Esophagus muscularis mucosa (tissue), 4 donors: ENCODE data around the gene HERPUD1. TPM values are rescaled to one million over a fixed set of nuclear protein-coding genes. Genes with fewer than 3 reads are reported as not detected.
"Not testable (repeated sequence)": the region's sequence is repeated elsewhere in the genome, so short reads cannot be mapped to it uniquely, and the experiment has no call there.

ENCODE experiments used
- DNase-seq: peaks from one replicate; pipeline ENCODE4 v3.0.0-alpha.2; 2017; ENCODE audit errors: extremely low spot score
- H3K27ac ChIP-seq, 4 donors: fragments of 200-600 bp; sonication (generic); replicated peaks in 1 of 4; 1 replicate in 3 of 4; 2 replicates in 1 of 4; pipeline ENCODE4 v1.5.1; 2016 to 2019; ENCODE audit warnings: mild to moderate bottlenecking in 1 of 4
- H3K27me3 ChIP-seq, 4 donors: fragments of 200-600 bp; sonication (generic); one replicate each; pipeline versions ENCODE4 v1.5.1 to v1.6.0; 2016 to 2019
- H3K36me3 ChIP-seq, 4 donors: fragments of 200-600 bp; sonication (generic); one replicate each; pipeline ENCODE4 v1.5.1; 2016 to 2019
- H3K4me1 ChIP-seq, 4 donors: fragments of 200-600 bp; sonication (generic); one replicate each; pipeline ENCODE4 v1.5.1; 2016 to 2019
- H3K4me3 ChIP-seq, 4 donors: fragments of 200-600 bp; sonication (generic); 1 replicate in 2 of 4; 2 replicates in 2 of 4; pipeline ENCODE4 v1.5.1; 2016 to 2019; ENCODE audit warnings: mild to moderate bottlenecking in 4 of 4, moderate library complexity in 1 of 4
- H3K9me3 ChIP-seq, 4 donors: fragments of 200-600 bp; sonication (generic); 1 replicate in 3 of 4; 2 replicates in 1 of 4; pipeline ENCODE4 v1.5.1; 2016 to 2019
- EP300 ChIP-seq: sonication (generic); formaldehyde crosslinking; IDR thresholded peaks from one replicate; pipeline ENCODE4 v1.6.1; 2017; ENCODE audit warnings: antibody characterized with exemption
- POLR2A ChIP-seq: fragments of 450-650 bp; IDR thresholded peaks from one replicate; pipeline ENCODE4 v1.6.1; 2017; ENCODE audit warnings: antibody characterized with exemption, moderate library complexity, mild to moderate bottlenecking, low read depth
- POLR2AphosphoS5 ChIP-seq, 2 donors: sonication (generic); formaldehyde crosslinking; IDR thresholded peaks; one replicate each; pipeline ENCODE4 v1.6.1; 2017; ENCODE audit warnings: antibody characterized with exemption in 2 of 2
- WGBS: methylation state at CpG from one replicate; pipeline ENCODE4 v1.1.5; 2018; 5-methylcytosine and 5-hydroxymethylcytosine counted together
- intact Hi-C: fragments of 100-400 bp; cut with DNase I; formaldehyde crosslinking; loops from one replicate; pipeline ENCODE4 v1.15.1; 2023
- total RNA-seq, 4 donors: library from RNA; depleted of rRNA; stranded (reverse); fragments of >200 nt; gene quantifications; one replicate each; pipeline versions ENCODE4 v1.1.0 to v1.2.1, GENCODE V29; 2016
- TF ChIP-seq, protein P1 (sequence below), 3 experiments: fragments of 200-600 bp in 2 of 3; fragments of 450-650 bp in 1 of 3; sonication (generic) in 2 of 3; IDR thresholded peaks; one replicate each; pipeline ENCODE4 v1.5.1; 2017 to 2019; ENCODE audit warnings: antibody characterized with exemption in 3 of 3, mild to moderate bottlenecking in 2 of 3, moderate library complexity in 1 of 3

HERPUD1 gene
- total RNA-seq, 4 donors from 2014 or later: 64.0 to 99.7 (median 71.5) TPM

DNA sequence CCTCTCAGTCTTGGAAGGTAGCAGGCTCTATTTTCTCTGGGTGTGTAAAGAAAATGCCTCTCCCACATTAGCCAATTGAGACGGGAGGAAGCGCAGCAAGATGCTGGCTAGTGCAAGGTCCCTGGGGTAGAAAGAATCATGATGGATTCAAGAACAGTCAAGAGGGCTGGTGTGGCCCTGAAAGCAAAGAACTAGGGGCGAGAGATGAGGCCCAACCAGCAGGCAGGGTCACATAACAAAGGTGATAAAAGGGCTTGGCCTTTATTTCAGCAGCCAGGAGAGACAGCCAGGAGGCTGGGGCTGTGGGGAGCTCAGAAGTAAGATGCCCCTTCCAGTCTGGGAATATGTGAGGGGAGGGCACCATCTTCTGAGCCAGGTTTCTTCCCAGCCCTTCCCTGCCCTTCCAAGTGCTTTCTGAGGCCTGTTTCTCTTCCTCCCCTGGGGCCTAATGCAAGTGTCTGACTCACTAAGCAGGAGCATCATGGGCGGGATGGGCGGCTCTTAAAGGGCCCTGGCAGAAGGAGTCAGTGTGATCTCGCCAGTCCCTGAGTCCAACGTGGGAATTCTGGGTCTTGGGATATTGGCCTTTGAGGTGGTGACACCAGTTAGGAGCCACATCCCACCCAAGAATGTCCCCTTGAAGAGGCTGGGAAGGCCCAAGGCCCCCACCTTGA is 53.5 kb downstream of the HERPUD1 start:
- peak overlapping the region; percentile 53 to 70 (median 58) for H3K27ac ChIP-seq
- H3K27me3 ChIP-seq: no peaks in the 10 kb centered on the region
- intact Hi-C loops: no loop called here
- TF ChIP-seq, protein P1, sequence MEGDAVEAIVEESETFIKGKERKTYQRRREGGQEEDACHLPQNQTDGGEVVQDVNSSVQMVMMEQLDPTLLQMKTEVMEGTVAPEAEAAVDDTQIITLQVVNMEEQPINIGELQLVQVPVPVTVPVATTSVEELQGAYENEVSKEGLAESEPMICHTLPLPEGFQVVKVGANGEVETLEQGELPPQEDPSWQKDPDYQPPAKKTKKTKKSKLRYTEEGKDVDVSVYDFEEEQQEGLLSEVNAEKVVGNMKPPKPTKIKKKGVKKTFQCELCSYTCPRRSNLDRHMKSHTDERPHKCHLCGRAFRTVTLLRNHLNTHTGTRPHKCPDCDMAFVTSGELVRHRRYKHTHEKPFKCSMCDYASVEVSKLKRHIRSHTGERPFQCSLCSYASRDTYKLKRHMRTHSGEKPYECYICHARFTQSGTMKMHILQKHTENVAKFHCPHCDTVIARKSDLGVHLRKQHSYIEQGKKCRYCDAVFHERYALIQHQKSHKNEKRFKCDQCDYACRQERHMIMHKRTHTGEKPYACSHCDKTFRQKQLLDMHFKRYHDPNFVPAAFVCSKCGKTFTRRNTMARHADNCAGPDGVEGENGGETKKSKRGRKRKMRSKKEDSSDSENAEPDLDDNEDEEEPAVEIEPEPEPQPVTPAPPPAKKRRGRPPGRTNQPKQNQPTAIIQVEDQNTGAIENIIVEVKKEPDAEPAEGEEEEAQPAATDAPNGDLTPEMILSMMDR (IDR thresholded peaks at IDR 0.05): no peak
- TF ChIP-seq POLR2AphosphoS5 (IDR thresholded peaks at IDR 0.05) (peak; percentile 33 to 36), POLR2A (no peak)
- DNase-seq: no peak
- H3K9me3 ChIP-seq: no peaks in the 10 kb centered on the region
- no peak overlapping the region for H3K4me3 ChIP-seq
- H3K36me3 ChIP-seq: no peaks in the 10 kb centered on the region
- peaks cover 40 to 48% (median 43%) of the 10 kb centered on the region in 4 donors for H3K4me1 ChIP-seq
- WGBS: 58% methylated on average over 7 of the region's 7 CpGs

DNA sequence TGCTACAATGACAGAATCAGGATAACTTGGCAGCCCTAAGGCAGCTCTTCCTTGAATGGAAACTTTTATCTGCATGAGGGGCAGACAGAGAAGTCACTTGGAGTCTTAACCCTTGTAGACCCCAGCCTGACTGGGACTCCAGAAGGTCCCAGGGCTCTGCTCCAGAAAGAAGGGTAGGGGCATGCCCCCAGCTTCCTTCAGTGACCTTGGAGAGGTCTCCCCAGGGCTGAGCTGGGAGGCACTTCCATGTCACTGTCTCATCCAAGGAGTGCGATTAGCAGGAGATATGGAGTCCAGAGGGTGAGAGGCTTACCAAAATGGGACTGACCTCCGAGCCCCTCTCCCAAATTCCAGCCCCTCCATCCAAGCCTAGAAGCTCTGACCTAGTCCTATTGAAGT is 54.0 kb downstream of the HERPUD1 start:
- H3K9me3 ChIP-seq: no peaks in the 10 kb centered on the region
- peak overlapping the region; percentile 53 to 70 (median 58) for H3K27ac ChIP-seq
- no peak for DNase-seq
- no peaks in the 10 kb centered on the region for H3K27me3 ChIP-seq
- H3K36me3 ChIP-seq: no peaks in the 10 kb centered on the region
- no CpG with 5 or more reads among the region's 2 CpGs for WGBS
- TF ChIP-seq POLR2A (no peak), EP300 (no peak), POLR2AphosphoS5 (IDR thresholded peaks at IDR 0.05) (no peak)
- TF ChIP-seq, protein P1 (IDR thresholded peaks at IDR 0.05): no peak
- H3K4me1 ChIP-seq: peaks cover 46 to 53% (median 49%) of the 10 kb centered on the region in 4 donors
- intact Hi-C loops: no loop called here
- H3K4me3 ChIP-seq: no peak overlapping the region

DNA sequence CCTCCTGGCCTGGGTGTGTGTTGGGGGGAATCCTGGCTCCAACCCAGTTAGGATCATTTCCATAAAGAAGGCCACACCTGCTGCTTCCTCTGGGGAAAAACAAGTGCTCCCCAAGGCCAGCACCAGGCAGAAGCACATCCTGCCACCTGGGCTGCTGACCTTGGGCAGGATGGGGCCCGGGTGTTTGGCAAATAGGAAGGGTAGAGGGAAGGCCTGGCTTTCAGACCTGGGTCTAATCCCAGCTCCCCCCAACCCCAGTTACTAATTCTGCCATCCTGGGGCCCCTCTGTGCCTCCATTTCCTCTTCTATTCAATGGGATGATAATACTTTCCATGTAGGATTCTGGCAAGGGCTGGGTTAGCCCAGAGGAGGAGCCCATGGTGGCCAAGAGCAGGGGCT is 54.4 kb downstream of the HERPUD1 start:
- DNase-seq: no peak
- peaks cover 48 to 56% (median 51%) of the 10 kb centered on the region in 4 donors for H3K4me1 ChIP-seq
- peak overlapping the region; percentile 53 to 70 (median 58) for H3K27ac ChIP-seq
- intact Hi-C loops: no loop called here
- no peaks in the 10 kb centered on the region for H3K36me3 ChIP-seq
- 80% methylated on average over 1 of the region's 1 CpG for WGBS
- TF ChIP-seq POLR2AphosphoS5 (IDR thresholded peaks at IDR 0.05): no peak
- TF ChIP-seq, protein P1 (IDR thresholded peaks at IDR 0.05): no peak
- no peak for TF ChIP-seq EP300
- TF ChIP-seq POLR2A: no peak
- no peak overlapping the region for H3K4me3 ChIP-seq
- no peaks in the 10 kb centered on the region for H3K27me3 ChIP-seq
- no peaks in the 10 kb centered on the region for H3K9me3 ChIP-seq

DNA sequence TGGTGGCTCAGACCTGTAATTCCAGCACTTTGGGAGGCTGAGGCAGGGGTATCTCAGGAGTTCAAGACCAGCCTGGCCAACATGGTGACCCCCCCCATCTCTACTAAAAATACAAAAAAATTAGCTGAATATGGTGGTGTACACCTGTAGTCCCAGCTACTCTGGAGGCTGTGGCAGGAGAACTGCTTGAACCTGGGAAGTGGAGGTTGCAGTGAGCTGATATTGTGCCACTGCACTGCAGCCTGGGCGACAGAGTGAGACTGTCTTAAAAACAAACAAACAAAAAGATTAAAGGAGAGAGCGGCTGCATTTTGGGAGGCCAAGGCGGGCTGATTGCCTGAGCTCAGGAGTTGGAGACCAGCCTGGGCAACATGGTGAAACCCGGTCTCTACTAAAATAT is 55.0 kb downstream of the HERPUD1 start:
- H3K27me3 ChIP-seq, H3K9me3 ChIP-seq, intact Hi-C loops, H3K36me3 ChIP-seq, H3K4me3 ChIP-seq, DNase-seq: not testable (repeated sequence)
- 94% methylated on average over 4 of the region's 4 CpGs for WGBS
- H3K4me1 ChIP-seq: peaks cover 48 to 60% (median 54%) of the 10 kb centered on the region in 4 donors
- H3K27ac ChIP-seq: peak overlapping the region in 1 of 4 donors; percentile 61

DNA sequence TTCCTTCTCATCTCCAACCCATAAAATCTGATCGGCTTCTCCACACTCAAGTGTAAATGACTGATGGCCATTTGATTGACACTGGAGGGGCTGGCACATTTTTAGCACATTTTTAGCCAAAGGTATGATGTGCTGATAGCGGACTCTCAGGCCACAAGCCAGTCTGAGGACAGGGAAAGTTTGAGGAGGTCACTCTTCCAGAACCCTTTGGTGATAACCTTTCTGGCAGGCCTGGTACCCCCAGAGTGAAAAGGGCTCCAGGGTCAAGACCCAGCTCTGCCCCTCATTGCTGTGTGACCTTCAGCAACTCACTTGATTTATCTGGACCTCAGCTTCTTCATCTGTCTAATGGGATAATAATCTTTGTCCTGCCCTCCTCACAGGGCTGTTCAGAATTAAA is 55.8 kb downstream of the HERPUD1 start:
- 88% methylated on average over 1 of the region's 2 CpGs for WGBS
- H3K36me3 ChIP-seq: no peaks in the 10 kb centered on the region
- no peaks in the 10 kb centered on the region for H3K9me3 ChIP-seq
- no peak for DNase-seq
- peak overlapping the region in 2 of 4 donors; percentile 87 to 90 for H3K27ac ChIP-seq
- H3K27me3 ChIP-seq: no peaks in the 10 kb centered on the region
- H3K4me1 ChIP-seq: peaks cover 48 to 67% (median 60%) of the 10 kb centered on the region in 4 donors
- no peak for TF ChIP-seq POLR2AphosphoS5 (IDR thresholded peaks at IDR 0.05)
- no peak for TF ChIP-seq EP300
- TF ChIP-seq, protein P1 (IDR thresholded peaks at IDR 0.05): no peak
- no peak for TF ChIP-seq POLR2A
- intact Hi-C loops: no loop called here
- no peak overlapping the region for H3K4me3 ChIP-seq
